ENCODE results near the gene CHST10. TPM values are rescaled to one million over a fixed set of nuclear protein-coding genes. Genes with fewer than 3 reads are reported as not detected.
A peak's percentile ranks its signal among the peaks of the same experiment; 100 is the strongest.

The CHST10 gene
- total RNA-seq, 2 donors from 2014 or later = 9.9 to 10.4 TPM

DNA sequence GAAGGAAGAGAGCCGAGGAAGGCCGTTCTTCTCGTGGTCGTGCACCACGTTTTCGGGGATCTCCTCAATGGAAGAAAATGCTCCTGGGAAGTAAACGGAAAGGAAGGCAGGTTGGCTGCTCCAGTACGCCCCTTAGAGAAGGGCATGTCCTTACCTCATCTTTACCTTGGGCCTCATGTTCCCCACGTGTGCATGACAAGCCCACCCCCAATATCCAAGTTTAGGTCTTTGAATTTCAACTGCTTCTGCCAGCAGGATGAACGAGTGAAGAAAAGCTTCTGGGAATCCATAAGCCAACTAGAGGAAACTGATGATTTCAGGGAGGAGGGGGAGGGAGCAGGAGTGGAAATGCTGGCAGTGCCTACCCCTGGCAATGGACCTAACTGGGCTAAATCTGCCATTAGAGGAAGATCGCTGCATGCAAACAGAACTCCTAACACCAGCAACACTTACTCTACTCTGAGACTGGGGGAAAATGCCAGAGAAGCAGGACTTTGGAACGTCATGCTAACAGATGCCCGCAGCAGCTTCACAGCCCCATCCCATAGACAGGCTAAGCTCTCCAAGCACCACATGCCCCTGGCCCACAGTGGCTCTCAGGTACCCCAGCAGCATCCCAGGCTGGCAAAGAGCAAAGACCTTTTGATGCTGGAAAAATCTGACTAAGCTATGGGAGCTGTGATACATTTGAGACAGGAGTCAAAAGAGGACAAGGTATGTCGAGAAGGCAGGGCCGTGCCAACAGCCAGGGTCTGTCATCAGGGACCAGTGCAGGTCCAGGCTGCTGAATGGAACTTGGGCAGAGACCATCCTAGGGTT is 21.7 kb downstream of the CHST10 start:
- Mint-ChIP-seq H3K27me3 (no peaks in the 10 kb centered on the region), H3K36me3 (no peaks in the 10 kb centered on the region), H3K4me1 (ENCODE audit: low read depth in 2 of 2) (no peaks in the 10 kb centered on the region), H3K9me3 (no peaks in the 10 kb centered on the region), H3K4me3 (no peak overlapping the region), H3K27ac (no peak overlapping the region)
- ATAC-seq (no peak), DNase-seq (ENCODE audit: low spot score) (no peak)

DNA sequence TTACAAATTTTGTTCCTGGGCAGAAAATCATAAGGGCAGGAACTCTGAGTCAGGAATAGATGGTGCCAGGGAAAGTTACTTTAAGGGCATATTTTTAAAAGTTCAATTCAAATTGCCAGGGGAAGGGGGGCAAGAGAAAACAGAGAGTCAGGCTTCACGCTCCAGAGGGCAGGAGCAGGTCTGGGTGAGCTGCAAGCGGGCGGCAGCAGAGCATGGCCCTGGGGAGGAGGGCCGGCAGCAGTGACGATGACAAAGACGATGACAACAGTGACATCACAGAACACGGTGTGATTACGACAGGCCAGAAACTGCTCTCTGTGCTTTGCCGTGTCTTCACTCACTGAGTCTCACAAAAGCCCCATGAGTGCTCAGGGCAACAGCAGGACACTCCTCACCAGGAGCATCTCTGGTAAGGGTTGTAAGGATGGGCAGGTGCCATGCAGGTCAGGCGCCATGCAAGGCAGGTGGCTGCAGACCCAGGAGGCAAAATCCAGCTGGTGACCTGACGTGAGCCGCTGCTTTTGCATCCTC is 23.3 kb downstream of the CHST10 start:
- H3K36me3 Mint-ChIP-seq = no peaks in the 10 kb centered on the region
- H3K4me3 Mint-ChIP-seq = no peak overlapping the region
- no peak for ATAC-seq
- no peak for DNase-seq (ENCODE audit: low spot score)
- H3K4me1 Mint-ChIP-seq (ENCODE audit: low read depth in 2 of 2) = no peaks in the 10 kb centered on the region
- H3K27ac Mint-ChIP-seq = no peak overlapping the region
- H3K9me3 Mint-ChIP-seq = no peaks in the 10 kb centered on the region
- H3K27me3 Mint-ChIP-seq = no peaks in the 10 kb centered on the region

DNA sequence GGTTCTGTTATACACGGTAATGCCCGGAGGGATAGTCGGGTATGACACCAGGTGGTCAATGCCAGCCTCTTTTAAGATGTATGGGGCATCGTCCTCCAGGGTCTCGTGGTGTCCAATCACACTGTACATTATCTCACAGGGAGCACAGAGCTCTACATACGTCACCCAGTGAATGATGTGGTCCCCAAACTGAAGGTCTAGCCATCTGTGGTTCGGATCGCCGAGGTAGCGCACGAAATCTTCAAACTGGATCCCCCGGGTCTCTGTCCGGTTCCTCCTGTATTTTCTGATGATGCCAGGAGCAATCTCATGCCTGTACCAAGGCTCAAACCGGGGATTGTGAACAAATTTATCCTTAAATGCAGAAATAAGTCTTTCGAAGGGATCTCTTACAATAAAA is 24.1 kb downstream of the CHST10 start:
- H3K27ac Mint-ChIP-seq = no peak overlapping the region
- no peak for DNase-seq (ENCODE audit: low spot score)

DNA sequence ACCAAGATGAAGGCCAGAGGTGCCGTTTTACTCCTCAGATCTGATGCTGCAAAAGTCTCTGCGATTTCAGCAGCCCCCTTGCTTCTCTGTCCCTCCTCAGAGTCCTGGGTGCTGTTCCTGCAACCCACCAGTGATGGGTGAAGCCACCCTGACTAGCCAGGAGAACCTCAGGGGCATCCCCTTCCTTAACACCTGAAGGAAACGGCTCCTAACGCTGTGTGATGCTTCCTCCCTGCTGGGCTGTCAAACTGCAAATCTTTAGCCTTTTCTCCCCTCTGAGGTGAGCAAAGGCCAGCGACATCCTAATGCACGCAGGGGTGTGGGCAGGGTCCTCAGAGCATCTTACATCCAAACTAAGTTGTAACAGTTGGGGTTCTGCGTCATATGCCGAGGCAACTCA is 24.8 kb downstream of the CHST10 start:
- Mint-ChIP-seq H3K9me3 (no peaks in the 10 kb centered on the region), H3K36me3 (no peaks in the 10 kb centered on the region), H3K27me3 (no peaks in the 10 kb centered on the region), H3K27ac (no peak overlapping the region), H3K4me1 (ENCODE audit: low read depth in 2 of 2) (no peaks in the 10 kb centered on the region), H3K4me3 (no peak overlapping the region)
- DNase-seq (ENCODE audit: low spot score) (no peak), ATAC-seq (no peak)

More for the DNA sequence above, 24.1 kb downstream of the CHST10 start:
- H3K9me3 Mint-ChIP-seq = no peaks in the 10 kb centered on the region
- no peaks in the 10 kb centered on the region for H3K27me3 Mint-ChIP-seq
- no peaks in the 10 kb centered on the region for H3K36me3 Mint-ChIP-seq
- ATAC-seq = no peak
- H3K4me1 Mint-ChIP-seq (ENCODE audit: low read depth in 2 of 2) = no peaks in the 10 kb centered on the region
- no peak overlapping the region for H3K4me3 Mint-ChIP-seq

DNA sequence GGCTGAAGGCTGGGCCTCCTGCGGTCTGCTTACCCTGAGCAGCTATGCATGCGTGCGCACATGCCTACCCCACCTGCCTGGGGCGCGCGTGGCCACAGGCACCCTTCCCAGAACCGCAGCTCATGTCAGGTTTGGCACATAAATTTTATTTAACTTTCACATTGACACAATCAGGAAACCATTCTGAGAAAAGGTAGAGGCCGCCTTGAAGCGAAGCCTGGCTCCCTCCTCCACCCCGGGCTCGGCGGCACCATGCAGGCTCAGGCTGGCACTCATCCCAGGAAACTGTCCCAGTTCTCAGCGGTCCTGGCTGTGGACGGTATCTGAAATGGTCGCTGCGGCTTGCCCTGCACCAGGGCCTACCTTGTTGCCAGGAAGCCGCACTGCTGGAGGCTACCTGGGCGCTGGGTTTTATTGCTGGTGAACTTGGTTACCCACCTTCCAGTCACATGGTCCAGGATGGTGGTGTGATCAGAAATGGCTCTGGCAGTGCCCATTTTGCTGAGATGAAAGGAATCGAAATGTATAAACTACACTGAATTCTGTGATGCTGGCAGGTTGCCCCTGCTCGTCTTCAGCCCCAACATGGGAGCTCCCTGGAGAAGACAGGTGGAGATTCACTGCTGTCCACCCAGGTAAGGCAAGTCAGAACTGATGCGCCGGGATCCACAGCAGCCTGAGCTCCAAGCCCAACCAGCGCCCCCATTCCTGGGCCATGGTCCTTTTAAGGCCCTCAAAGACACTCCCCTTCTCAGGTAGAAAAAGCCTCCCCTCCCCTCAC is 25.5 kb downstream of the CHST10 start:
- Mint-ChIP-seq H3K4me1 (ENCODE audit: low read depth in 2 of 2) (no peaks in the 10 kb centered on the region), H3K9me3 (no peaks in the 10 kb centered on the region), H3K27ac (no peak overlapping the region), H3K36me3 (no peaks in the 10 kb centered on the region), H3K4me3 (no peak overlapping the region), H3K27me3 (no peaks in the 10 kb centered on the region)
- ATAC-seq = peak; percentile 13 to 39
- DNase-seq (ENCODE audit: low spot score) = no peak

DNA sequence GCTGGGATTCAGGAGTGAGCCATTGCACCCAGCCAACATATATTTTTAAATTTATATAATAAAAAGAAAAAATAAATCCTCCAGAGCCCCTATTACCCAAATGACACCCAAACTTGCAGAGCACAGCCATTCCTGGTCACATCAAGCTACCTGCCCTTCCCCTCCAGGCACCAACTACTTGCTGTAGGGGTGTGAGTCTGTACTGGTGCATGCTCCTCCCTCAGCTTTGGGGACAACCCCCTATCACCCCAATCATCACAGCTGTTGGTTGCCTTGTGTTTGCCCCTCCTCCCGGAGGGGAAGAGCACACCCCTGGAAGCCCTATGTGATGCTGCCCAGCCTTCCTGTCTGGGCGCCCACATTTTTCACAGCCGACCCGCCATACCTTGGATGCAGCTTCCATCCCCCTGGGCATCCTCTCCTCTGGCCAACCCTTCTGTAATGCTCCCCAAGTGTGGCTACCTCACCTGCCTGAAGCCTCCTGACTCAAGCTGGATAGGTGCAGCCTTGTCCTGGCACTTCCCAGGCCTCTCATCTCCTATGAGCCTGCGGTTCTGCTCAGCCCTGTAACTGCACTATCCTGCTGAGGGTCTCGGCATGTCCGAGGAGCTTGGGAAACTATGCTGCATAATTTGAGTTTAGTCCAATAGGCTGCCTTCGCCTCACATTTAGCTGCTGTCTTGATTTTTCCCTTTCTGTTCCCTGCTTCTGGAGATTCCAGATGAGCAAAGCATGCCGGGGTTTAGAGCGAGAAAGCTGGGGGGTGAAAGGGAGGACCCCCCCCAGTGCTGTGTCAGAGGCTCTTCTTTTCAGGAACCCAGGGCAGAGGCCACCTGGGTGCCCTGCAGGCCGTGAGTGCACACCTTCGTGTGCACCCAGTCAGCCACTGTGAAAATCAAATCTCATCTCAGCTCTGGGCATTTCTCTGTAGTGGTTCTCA is 27.2 kb downstream of the CHST10 start:
- Mint-ChIP-seq H3K9me3 (no peaks in the 10 kb centered on the region), H3K4me3 (no peak overlapping the region), H3K27me3 (no peaks in the 10 kb centered on the region), H3K36me3 (no peaks in the 10 kb centered on the region), H3K4me1 (ENCODE audit: low read depth in 2 of 2) (no peaks in the 10 kb centered on the region), H3K27ac (no peak overlapping the region)
- ATAC-seq (no peak), DNase-seq (ENCODE audit: low spot score) (no peak)

DNA sequence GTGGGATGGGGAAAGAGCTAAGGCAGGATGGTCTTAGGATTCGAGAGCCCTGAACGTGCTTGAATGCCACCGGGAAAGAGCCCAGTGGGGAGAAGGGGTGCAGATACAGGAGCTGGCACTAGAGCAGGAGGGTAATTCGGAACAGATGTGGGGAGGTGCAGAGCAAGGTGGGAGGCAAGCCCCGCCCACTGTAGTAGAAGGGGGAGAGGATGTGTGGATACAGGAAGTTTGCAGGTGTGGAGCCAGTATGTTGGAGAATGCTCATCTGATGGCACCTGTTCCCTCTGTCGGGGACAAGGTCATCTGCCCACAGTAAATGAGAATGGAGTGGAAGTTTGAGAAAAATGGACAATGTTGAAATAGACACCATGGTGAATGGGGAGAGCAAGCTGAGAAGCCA is 28.8 kb downstream of the CHST10 start:
- Mint-ChIP-seq H3K9me3 (no peaks in the 10 kb centered on the region), H3K4me3 (no peak overlapping the region), H3K36me3 (no peaks in the 10 kb centered on the region), H3K27me3 (no peaks in the 10 kb centered on the region), H3K4me1 (ENCODE audit: low read depth in 2 of 2) (no peaks in the 10 kb centered on the region), H3K27ac (no peak overlapping the region)
- no peak for DNase-seq (ENCODE audit: low spot score)
- ATAC-seq = no peak

DNA sequence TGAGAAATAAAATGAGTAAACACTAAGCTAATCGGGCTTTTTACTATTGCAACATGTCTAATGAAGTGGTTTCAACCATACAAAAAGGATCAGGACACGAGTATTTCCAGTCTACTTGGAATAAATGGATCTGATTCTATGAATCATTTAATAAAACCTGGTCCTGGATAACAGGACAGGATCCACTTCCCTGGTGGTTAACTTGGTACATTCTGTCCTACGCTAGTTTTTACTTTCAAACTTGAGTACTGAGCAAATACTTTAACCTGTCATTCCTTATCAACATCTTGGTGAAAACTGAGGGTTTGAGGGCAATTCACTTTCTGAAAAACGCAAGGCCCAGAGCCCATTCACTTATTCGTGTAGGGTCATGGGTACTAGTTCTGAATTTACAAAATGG is 33.5 kb downstream of the CHST10 start:
- H3K9me3 Mint-ChIP-seq = no peaks in the 10 kb centered on the region
- ATAC-seq = no peak
- H3K4me1 Mint-ChIP-seq (ENCODE audit: low read depth in 2 of 2) = no peaks in the 10 kb centered on the region
- DNase-seq (ENCODE audit: low spot score) = no peak
- no peak overlapping the region for H3K4me3 Mint-ChIP-seq
- no peaks in the 10 kb centered on the region for H3K36me3 Mint-ChIP-seq
- H3K27me3 Mint-ChIP-seq = peaks cover 0 to 5% of the 10 kb centered on the region in 2 donors
- no peak overlapping the region for H3K27ac Mint-ChIP-seq

DNA sequence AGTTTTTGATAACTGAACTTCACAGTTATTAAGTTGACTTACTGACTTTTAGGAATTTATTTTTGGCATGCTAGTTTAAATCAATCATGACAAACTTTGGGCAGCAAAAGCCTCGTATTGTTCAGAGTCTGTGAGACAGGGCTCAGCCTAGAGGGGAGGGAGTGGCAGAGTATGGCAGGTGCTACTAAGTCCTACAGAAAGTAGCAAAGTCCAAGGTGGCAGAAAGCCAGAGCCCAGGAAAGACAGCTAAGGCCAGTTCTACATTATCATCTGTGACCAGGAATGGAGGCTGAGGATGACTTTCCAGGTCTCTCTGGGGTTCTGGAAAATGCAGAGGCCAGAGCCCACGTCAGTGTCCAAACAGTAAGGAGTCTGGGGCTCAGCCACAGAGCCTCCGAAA is 34.2 kb downstream of the CHST10 start:
- Mint-ChIP-seq H3K27me3 (peaks cover 0 to 6% of the 10 kb centered on the region in 2 donors), H3K27ac (no peak overlapping the region), H3K4me1 (ENCODE audit: low read depth in 2 of 2) (no peaks in the 10 kb centered on the region), H3K4me3 (no peak overlapping the region), H3K36me3 (no peaks in the 10 kb centered on the region), H3K9me3 (no peaks in the 10 kb centered on the region)
- no peak for DNase-seq (ENCODE audit: low spot score)
- no peak for ATAC-seq

DNA sequence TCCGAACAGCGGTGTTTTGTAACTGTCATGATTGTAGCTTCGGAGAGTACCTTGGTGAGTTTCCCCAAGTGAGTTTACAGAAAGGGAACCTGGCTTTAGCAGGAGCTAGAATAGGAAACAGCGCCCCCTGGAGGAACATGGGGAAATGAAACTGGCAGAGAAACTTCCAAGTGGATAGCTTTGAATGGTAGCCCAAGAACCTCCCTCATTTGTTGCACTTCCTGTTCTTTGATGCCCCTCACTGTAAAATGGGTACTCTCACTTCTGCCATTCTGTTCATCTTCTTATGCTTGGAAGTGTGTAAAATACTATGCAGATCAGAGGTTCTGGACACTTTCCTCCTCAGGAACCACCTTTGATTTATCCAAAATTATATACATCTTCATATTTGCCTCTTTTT is 36.2 kb downstream of the CHST10 start:
- peak in 1 of 2 donors; percentile 32 for ATAC-seq
- Mint-ChIP-seq H3K9me3 (no peaks in the 10 kb centered on the region), H3K4me3 (no peak overlapping the region), H3K36me3 (no peaks in the 10 kb centered on the region), H3K27me3 (peaks cover 1 to 12% of the 10 kb centered on the region in 2 donors), H3K4me1 (ENCODE audit: low read depth in 2 of 2) (no peaks in the 10 kb centered on the region), H3K27ac (no peak overlapping the region)
- peak; percentile 66 for DNase-seq (ENCODE audit: low spot score)

DNA sequence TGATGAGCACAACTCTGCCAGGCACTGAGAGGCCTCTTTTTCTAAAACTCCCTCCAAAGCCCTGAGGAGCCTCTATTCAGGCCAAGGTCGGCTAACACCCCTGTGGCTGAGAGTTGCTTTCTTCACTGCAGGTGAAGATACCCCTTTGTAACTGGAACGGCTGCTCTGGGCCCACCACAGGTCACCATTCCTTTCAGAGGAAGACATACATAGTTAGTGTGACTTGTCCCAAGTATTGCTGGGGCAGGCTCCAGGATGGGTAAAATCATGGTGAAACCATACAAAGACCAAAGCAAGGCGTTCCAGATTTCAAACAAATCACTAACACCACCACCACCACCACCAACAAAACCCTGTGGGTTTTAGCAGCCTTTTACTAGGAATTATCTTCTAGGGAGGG is 36.8 kb downstream of the CHST10 start:
- no peak overlapping the region for H3K4me3 Mint-ChIP-seq
- no peak for ATAC-seq
- H3K27ac Mint-ChIP-seq = no peak overlapping the region

DNA sequence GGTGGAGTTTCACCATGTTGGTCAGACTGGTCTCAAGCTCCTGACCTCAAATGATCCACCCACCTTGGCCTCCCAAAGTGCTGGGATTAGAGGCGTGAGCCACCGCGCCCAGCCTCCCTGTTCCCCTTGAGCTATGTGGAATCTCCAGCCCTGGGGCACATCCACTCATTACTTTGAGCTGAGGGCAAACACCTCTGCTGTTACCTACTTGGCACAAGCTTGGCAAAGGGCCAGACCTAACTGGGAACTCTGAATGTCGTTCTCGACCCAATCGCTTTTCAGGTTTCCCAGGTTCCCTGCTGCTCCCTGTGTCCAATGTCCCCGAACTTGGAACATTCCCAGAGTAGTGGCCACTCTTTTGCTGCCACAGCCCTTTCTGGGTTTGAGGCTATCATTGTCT is 40.6 kb downstream of the CHST10 start:
- no peak for DNase-seq (ENCODE audit: low spot score)
- H3K4me1 Mint-ChIP-seq (ENCODE audit: low read depth in 2 of 2) = no peaks in the 10 kb centered on the region
- no peak for ATAC-seq
- H3K4me3 Mint-ChIP-seq = no peak overlapping the region
- no peaks in the 10 kb centered on the region for H3K9me3 Mint-ChIP-seq
- peaks cover 6 to 34% of the 10 kb centered on the region in 2 donors for H3K27me3 Mint-ChIP-seq
- H3K27ac Mint-ChIP-seq = no peak overlapping the region
- peaks cover 9% of the 10 kb centered on the region for H3K36me3 Mint-ChIP-seq

More for the DNA sequence above, 36.8 kb downstream of the CHST10 start:
- H3K9me3 Mint-ChIP-seq = no peaks in the 10 kb centered on the region
- H3K27me3 Mint-ChIP-seq = peaks cover 2 to 12% of the 10 kb centered on the region in 2 donors
- no peak for DNase-seq (ENCODE audit: low spot score)
- no peaks in the 10 kb centered on the region for H3K36me3 Mint-ChIP-seq
- no peaks in the 10 kb centered on the region for H3K4me1 Mint-ChIP-seq (ENCODE audit: low read depth in 2 of 2)

DNA sequence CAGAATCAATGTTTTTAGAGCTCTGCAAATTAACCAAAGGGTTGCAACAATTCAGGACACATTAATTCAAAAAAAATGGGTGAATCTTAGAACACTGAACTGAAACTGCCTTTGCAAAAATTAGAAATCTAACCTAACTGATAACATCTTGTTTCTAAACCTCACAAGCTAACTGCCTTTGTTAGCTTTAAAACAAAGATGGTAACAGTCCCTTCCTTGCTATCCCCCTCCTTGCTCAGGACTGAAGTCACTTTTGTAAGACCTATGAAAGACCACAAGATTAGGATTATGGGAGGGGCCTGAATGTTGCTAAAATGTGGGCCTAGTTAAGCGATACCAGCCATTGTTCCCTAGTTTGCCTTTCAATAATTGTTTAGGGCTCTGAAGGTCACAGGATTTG is 50.3 kb downstream of the CHST10 start:
- H3K9me3 Mint-ChIP-seq = no peaks in the 10 kb centered on the region
- no peak for DNase-seq (ENCODE audit: low spot score)
- H3K36me3 Mint-ChIP-seq = peaks cover 23% of the 10 kb centered on the region
- no peak for ATAC-seq
- H3K27ac Mint-ChIP-seq = no peak overlapping the region
- no peak overlapping the region for H3K4me3 Mint-ChIP-seq
- H3K4me1 Mint-ChIP-seq (ENCODE audit: low read depth in 2 of 2) = no peaks in the 10 kb centered on the region
- peaks cover 17 to 42% of the 10 kb centered on the region in 2 donors for H3K27me3 Mint-ChIP-seq
